GM21526 (cell line): ENCODE measurements around the gene CARMIL1.
"Not testable (repeated sequence)": the region's sequence is repeated elsewhere in the genome, so short reads cannot be mapped to it uniquely, and the experiment has no call there.

Experiments
- ATAC-seq: cut with Tn5 transposase; IDR thresholded peaks from one replicate; pipeline ENCODE4 v1.9.1; 2021; ENCODE audit warnings: moderate library complexity; ENCODE audit not compliant: unreplicated experiment, low FRiP score

The CARMIL1 gene

GRCh38 chr6:25360621-25361020 lies 81.4 kb downstream of the CARMIL1 start:
- no peak for ATAC-seq

GRCh38 chr6:25363427-25363826 lies 84.3 kb downstream of the CARMIL1 start:
- no peak for ATAC-seq

DNA sequence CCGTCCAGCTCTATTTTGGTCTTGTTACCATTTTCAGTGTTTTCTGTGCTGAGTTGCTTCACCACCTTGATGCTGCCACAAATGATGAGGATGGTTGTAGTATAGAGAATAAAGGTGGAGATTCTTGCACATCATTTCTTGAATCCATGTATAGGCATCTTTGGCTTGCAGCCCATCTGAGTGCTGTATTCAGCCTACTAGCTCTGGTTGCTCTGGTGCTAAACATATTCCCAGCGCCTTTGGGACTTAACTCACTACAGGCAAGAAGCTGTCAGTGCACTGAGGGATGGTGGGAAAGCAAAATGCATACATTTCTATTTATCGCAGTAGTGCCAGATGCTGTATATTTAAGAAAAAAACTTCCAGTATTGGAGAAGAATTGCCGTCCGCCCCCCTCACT lies 86.0 kb downstream of the CARMIL1 start:
- ATAC-seq = no peak

GRCh38 chr6:25366903-25367545 lies 87.8 kb downstream of the CARMIL1 start:
- no peak for ATAC-seq

DNA sequence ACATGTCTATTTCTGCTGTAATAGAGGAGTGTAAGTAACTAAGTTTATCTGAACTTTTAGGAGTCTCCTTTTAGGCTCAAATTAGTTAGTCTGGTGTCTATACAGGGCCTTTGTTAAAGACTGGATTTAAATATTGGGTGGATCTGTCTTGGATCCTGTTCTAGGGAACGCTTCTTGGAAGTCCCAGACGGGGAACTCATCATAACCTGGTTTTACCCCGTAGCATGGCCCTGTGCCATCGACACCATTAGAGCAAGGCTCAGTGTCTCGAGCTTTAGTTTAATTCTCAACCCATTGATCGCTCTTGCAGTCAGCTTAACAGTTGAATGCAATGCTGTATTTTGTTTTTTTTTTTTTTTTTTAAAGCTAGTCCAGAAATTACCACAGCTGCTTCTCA lies 89.9 kb downstream of the CARMIL1 start:
- no peak for ATAC-seq

GRCh38 chr6:25369433-25370177 lies 90.4 kb downstream of the CARMIL1 start:
- ATAC-seq = no peak

DNA sequence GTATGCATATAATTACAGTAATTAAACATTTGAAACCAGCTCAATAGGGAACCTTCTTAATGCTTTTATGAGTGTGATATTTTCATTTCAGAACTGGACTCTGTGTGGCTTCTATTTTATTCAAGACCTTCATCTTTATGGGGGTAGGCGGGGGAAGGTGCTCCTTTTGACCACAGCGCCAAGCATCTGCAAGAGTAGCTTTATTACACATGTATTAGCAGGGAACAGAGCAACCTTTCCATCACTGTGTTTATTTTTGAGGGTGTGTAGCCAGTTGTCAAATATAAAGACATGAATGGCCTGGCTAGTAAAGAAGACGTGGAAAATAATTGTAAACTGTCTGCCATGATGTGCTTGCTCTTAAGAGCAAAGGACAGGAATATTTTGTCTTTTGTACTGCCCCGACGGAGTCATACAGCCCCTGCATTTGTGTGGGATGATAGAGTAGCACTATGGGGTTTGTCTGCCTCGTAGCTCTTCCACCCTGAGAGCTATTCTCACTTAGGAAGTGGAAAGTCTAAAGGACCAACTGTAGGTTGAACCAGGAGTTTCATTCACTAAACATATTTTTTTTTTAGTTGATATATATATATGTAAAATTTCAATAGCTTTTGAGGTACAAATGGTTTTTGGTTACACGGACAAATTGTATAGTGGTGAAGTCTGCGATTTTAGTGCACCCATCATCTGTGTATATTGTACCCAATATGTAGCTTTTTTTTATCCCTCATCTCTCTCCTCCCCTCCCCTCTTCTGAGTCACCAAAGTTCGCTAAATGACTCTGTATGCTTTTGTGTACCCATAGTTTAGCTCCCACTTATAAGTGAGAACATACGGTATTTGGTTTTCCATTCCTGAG lies 91.2 kb downstream of the CARMIL1 start:
- no peak for ATAC-seq

DNA sequence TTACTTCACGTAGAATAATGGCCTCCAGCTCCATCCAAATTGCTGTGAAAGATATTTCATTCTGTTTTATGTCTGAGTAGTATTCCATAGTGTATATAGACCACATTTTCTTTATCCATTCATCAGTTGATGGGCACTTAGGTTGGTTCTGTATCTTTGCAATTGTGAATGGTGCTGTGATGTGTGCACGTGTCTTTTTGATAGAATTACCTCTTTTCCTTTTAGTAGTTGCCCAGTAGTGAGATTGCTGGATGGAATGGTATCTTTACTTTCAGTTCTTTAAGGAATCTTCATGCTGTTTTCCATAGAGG lies 91.8 kb downstream of the CARMIL1 start:
- ATAC-seq = no peak

DNA sequence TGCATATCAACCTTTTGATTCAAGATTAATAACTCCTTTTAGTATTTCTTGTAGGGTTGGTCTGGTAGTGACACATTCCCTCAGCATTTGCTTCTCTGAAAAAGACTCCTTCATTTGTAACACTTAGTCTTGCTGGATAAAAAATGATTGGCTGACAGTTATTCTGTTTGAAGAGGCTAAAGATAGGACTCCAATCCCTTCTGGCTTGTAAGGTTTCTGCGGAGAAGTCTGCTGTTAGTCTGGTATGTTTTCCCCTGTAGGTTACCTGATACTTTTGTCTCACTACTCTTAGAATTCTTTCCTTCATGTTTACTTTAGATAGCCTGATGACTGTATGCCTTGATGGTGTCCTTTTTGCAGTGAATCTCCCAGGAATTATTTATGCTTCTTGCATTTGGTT lies 96.0 kb downstream of the CARMIL1 start:
- no peak for ATAC-seq

DNA sequence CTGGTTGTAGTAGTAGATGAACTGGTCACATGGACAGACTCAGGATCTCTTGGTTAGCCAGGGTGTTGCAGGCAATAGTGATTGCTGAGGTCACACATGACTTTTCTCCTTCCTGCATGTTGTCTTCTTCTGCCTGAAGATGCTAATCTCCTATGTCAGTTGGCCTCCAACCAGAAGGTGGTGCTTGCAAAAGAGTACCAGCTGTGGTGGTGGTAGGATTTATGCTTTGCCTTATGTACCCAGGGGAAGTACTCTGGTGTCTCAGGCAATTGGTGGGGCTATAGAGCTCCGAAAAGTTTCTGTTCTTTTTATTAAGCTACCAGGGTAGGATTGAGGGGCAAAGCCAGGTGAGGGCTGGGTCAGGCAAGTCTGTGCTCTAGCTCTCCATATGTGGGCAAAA lies 98.5 kb downstream of the CARMIL1 start:
- no peak for ATAC-seq

DNA sequence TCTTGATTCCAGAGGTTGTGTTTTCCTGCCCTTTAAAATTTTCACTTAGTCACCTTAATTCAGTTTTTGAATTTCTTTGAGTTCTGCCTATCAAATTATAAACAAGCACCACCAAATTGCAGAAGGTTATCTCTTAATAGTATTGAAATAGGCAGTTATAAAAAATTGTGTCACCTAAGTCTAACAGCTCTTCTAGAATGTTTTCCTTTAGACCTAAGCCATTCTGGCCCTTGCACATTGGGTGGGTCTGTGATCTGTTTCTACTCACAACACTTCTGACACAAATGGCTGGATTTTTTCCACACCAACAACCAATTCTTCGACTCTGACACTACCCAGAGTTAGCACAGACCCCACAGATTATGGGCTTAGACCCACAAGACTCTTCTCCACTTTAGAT lies 101.9 kb downstream of the CARMIL1 start:
- no peak for ATAC-seq

DNA sequence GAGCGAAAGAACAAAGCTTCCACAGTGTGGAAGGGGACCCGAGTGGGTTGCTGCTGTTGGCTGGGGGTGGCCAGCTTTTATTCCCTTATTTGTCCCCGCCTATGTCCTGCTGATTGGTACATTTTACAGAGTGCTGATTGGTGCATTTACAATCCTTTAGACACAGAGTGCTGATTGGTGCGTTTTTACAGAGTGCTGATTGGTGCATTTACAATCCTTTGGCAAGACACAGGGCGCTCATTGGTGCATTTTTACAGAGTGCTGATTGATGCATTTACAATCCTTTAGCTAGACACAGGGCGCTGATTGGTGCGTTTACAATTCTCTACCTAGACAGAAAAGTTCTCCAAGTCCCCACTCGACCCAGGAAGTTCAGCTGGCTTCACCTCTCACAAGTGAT lies 103.3 kb downstream of the CARMIL1 start:
- not testable (repeated sequence) for ATAC-seq

- no peak for ATAC-seq
Measured at GRCh38 chr6:25384234-25384633, 105.1 kb downstream of the CARMIL1 start.

GRCh38 chr6:25384967-25385366 lies 105.8 kb downstream of the CARMIL1 start:
- ATAC-seq = no peak

DNA sequence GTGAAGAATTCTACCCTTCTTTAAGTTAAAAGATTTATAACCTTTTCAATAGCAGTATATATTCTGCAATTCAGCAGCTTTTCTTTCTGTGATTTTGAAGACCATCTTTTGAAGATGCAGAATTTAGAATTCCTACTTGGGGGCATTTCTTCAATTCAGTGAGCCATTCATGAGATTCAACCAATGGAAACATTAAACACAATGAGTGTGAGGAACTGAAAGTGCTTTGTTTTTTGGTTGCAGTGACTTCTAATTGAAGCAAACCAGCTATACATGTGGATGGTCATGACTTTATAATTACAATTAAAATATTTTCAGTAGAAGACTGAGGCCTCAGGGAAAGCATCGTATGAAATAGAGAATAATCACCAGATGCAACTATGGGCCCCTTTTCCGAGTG lies 108.3 kb downstream of the CARMIL1 start:
- ATAC-seq = no peak

- ATAC-seq = no peak
Measured at GRCh38 chr6:25387911-25388310, 108.7 kb downstream of the CARMIL1 start.

DNA sequence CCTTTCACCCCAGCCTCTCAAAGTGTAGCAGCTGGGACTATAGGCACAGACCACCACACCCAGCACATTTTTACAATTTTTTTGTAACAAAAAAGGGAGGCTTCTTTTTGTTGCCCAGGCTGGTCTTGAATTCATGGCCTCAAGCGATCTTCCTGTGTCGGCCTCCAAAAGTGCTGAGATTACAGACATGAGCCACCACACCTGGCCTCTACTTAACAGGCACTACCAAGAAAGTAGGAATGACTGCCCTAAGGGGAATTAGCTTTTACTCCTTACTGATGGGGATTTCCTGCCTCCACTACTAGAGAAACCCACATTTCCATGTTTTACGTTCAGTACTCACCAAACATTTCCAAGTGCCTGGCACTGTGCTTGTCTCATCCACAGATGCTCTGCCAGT lies 109.6 kb downstream of the CARMIL1 start:
- ATAC-seq = no peak

GRCh38 chr6:25389471-25389870 lies 110.3 kb downstream of the CARMIL1 start:
- ATAC-seq = no peak

GRCh38 chr6:25392372-25392771 lies 113.2 kb downstream of the CARMIL1 start:
- no peak for ATAC-seq

DNA sequence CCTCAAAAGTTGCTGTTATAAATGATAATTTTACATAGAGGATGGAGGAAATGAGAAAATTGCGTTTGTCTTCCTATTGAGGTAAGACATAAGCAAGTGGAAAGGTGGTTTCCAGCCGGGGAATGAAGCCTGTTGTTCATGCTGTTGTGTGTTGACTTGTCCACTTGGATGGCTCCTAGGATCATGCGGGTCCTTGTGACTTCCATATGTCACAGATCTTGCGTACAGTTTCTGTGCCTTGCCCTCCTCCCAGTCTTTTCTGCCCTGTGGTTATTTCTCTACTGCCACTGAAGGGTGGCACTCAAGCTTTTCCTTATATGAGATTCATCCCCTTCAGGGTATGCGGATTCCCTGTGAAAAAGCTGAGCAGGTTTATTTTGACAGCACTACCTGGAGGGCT lies 116.6 kb downstream of the CARMIL1 start:
- no peak for ATAC-seq

- ATAC-seq = no peak
Measured at GRCh38 chr6:25397406-25397805, 118.2 kb downstream of the CARMIL1 start.

- no peak for ATAC-seq
Measured at GRCh38 chr6:25399885-25400284, 120.7 kb downstream of the CARMIL1 start.
